SW 1271 (cell line): ENCODE results near the gene CREB5.

Experiments used
- DNase-seq, 2 experiments: peaks; one replicate each; lab custom pipeline; 2025; lab: John Stamatoyannopoulos, UW

CREB5 gene

DNA sequence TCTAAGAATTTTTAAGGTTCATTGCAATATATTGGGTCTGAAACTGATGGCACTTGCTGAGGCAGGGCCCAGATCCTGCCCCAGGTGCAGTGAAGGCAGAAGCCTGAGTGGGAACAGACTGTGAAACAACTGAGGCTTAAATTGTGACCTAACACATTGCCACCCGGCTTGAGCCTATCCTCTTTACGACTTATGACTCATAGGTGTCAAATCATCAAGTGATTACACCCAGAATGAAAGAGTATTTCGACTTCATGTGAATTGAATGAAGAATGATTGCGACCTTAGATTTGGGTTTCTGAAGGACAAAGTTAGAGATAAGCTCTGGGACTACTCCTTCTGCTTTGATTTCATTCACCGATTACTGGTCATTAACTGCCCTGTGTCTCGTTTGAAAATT lies 200.9 kb downstream of the CREB5 start:
- no peak for DNase-seq

- DNase-seq = no peak
These were observed 202.8 kb downstream of the CREB5 start for GRCh38 chr7:28615091-28615490.

DNA sequence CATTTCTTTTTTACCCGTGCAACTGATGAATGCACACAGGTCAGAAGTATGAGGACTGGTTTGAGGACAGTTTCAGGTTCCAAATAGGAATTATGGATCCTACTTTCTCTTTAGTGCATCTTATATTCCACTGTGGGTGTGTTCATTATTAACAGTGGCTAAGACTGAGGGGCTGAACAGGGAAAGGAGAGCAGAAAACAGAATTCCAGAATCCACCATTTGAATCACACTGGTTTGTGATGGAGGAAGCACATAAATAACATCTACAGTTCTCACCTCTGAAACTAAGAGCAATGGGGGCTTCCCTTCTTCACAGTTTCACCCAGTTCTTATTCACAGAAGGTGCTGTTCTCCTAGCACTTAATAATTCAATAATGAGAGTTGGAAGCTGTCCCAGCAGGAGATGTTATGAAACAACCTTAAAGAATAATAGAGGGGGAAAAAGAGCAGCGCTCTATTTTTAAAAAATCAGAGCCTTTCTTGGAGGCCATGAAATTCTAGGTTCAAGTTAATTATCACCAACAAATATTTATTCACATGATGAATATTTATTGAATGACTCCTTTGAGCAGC lies 205.1 kb downstream of the CREB5 start:
- no peak for DNase-seq

GRCh38 chr7:28618383-28618782 lies 206.1 kb downstream of the CREB5 start:
- DNase-seq = no peak

DNA sequence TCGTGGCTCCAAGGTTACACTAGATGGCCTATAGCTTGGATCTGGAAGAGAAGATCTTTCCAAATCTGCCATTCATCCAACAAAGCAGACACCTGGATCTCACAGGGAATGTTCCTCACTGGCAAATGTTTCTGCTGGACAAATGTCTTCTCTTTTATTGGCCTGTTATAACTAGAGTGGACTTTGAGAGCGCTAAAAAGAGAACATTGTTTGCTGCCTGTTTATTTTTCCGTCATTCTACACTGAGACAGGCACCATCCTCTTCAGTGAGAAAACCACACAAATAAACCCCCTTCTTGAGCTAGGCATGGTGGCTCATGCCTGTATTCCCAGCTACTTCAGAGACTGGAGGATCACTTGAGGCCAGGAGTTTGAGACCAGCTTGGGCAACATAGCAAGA lies 206.9 kb downstream of the CREB5 start:
- DNase-seq = no peak

GRCh38 chr7:28621369-28621841 lies 209.1 kb downstream of the CREB5 start:
- DNase-seq = no peak

GRCh38 chr7:28623105-28623730 lies 210.9 kb downstream of the CREB5 start:
- DNase-seq = no peak

GRCh38 chr7:28623863-28624262 lies 211.5 kb downstream of the CREB5 start:
- DNase-seq = peak in 1 of 2 experiments; percentile 7

DNA sequence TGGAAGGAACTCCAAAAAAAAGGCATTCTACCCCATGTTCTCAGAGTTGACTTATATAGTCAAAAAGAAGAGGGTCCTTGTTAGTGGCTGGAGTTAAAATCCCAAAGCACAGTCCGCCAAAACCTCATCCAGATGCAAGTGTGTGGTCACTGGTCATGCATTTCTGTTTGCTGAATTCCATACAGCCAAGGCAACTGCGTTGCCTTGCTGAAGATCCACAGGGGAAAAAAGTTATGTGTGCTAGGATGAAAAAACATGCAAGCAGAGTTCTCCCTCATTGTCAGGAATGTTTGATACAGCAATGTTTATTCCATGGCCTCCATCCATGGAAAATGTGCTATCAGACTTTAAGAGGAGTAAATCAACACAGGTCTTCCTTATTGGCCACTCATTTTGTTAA lies 213.1 kb downstream of the CREB5 start:
- no peak for DNase-seq

DNA sequence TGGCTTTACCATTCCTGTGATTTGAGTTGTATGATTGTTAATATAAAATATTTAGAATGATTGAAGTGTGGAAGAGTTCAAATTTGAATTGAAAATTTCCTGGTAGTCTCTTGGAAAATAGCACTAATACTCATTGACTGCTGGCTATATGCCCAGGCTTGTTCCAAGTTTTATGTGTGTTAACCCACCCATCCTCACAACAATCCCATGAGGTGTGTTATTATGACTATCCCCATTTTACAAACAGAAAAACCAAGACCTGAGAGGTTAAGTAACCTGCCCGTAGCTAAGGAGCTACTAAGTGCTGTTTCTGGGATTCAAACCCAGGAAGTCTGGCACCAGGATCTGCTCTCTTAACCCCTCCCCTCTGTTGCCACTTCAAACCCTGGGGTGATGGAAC lies 213.9 kb downstream of the CREB5 start:
- DNase-seq = no peak

- DNase-seq = peak in 1 of 2 experiments; percentile 10
These were observed 214.4 kb downstream of the CREB5 start for GRCh38 chr7:28626624-28627262.

DNA sequence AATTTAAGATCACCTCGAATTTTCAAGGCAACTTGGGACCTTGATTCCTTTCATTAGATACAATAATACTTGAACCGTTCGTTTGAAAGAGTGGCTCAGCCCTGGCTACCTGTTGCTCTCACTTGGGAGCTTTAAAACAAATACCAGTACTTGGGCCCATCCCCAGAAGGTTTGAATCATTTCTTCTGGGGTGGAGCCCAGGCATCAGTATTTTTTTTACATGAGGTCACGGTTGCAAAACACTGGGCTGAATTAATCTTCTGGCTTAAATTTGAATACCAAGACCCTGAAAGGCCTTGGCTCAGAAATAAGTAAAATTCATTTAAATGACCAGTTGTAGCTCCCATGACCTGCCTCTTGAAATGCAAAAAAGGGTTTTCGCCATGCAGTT lies 214.9 kb downstream of the CREB5 start:
- no peak for DNase-seq

DNA sequence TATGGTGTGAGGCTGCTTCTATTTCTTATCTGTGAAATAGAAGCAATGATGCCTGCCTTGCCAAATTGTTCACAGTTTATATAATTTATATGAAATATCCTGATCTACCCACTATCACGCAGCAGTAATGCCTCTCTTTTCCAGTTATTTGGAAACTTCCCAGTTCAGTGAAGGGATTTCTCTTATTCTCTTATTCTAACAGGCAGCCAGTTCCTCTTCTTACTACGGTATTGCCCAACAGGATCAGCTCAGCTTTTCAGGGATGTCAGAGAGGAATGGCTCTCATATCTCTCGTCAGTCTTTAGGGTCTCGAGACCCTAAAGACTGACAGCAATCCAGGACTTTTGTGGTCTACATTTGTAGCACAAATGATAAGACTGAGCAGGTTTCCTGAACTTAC lies 215.6 kb downstream of the CREB5 start:
- no peak for DNase-seq

DNA sequence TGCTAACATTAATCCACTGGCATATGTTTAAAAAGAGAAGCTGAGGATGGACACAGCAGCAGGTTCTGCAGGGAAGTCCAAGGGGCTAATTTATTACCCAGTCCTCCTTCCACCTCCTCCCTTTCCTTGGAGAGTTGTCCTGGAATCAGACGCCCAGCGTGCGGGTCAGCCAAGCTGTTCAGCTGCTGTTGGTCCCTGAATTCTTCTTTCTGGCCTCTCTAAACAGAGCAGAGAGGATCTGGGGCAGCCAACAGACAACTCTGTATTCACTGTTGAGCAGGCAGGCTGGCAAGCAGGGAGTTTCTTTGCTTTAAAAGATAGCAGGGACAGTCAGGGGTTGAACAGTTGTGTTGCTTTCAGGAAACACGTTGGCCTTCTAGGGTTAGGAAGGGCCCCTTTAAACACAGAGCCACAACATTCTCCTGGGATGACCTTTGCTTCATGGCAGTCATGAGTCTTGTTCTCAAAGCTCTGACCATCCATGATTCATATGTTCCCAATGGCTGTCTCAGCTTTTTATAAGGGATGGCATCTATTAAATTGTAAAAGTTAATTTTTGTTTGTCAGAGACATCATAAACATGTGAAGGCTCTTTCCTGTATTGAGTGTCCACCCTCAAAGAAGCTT lies 217.0 kb downstream of the CREB5 start:
- DNase-seq = no peak

DNA sequence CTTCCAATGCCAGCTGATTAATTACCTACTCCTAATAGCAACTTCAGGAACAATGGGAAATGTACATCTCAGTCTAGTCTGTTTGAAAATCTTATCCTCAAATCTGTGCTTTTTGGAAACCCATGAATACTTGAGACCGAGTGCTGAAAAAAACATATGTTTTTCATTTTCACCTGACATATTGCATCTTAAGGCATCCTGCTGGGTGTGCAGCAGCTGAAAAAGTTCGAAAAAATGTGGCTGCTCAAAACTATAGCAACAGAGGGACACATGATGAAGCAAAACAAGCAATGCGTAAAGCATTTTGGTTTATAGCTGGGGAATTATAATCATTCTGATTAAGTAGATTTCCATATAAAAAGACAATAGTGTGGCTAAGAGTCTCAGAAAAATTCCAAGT lies 218.0 kb downstream of the CREB5 start:
- no peak for DNase-seq

DNA sequence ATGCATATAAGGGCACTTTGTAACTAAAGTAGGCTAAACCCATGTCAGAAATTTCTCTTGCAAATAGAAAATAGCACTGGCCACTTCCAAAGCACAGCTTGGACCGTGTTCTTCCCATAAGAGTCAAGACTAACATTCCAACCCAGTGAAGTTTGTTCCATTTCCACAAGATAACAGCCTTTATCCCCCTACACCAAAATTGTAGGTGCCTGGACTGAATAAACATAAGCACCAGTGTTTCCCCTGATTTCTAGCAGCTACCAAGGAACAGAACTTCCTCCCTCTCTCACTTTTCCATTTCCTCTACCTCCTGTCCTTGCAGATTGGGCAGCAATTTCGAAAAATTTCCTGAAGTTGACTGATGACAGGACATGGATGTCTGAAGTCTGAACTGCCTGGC lies 219.7 kb downstream of the CREB5 start:
- no peak for DNase-seq

DNA sequence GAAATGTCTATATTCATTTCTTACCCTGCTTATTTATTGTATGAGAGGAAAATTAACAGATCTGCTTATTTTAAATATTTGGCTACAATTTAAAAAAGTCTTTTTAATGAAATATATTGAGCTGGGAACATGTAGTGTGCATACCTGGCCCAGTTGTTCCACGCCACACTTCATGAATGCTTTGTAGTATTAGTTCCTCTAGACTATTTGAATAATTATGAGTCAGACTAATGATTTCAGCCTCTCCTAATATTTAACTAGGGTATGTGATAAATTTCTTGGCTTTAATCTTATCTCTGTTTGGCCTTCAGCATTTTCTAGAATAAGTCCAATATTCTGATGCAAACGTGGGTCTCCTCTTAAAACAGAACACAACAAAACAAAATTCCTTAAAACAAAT lies 226.6 kb downstream of the CREB5 start:
- no peak for DNase-seq

- DNase-seq = no peak
These were observed 227.7 kb downstream of the CREB5 start for GRCh38 chr7:28640001-28640400.

GRCh38 chr7:28641752-28642545 lies 229.6 kb downstream of the CREB5 start:
- no peak for DNase-seq

DNA sequence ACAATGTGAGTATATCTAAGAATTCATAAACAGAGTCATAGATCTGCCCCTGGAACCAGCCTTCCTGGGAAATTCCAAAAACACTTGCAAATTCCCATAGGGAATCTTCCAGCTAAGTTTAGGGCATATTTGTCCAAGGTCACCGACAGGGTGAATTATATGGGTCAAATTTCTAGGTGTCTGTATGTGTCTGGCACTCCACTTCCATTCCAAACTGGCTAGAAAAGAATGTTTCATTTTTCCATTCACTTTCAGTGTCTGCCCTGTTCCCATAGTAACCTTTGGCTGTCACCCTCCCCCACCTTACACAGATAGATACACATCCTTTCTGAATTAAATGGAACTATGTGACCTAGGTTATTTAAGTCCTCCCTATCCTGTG lies 230.9 kb downstream of the CREB5 start:
- DNase-seq = no peak

DNA sequence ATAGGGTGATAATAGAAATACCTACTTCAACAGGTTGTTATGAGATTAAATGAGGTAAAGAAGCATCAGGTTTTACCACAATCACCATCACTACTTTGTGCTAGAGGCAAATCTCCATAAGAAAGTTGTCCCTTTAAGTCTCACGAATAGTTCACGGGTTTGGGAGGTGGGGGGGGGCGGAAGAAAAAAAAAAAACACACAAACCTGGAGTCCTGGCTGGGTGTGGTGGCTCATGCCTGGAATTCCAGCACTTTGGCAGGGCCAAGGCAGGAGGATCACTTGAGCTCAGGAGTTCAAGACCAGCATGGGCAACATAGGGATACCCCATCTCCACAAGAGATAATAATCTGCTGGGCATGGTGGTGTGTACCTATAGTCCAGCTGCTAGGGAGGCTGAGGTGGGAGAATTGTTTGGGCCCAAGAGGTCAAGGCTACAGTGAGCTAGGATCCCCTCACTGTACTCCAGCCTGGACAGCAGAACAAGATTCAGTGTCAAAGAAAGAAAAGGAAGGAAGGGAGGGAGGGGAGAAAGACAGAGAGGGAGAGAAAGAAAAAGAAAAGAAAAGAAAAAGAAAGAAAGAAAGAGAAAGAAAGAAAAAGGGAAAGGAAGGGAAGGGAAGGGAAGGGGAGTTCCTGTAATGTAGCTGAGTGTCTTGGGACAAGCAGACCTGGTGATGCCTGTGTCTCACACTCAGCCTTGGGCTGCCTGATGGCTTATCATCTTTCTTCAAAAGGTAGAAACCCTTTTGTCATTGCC lies 231.4 kb downstream of the CREB5 start:
- no peak for DNase-seq

- no peak for DNase-seq
These were observed 233.5 kb downstream of the CREB5 start for GRCh38 chr7:28645866-28646265.
